H1 (cell line): ENCODE measurements around the gene BCO2. TPM values are rescaled to one million over a fixed set of nuclear protein-coding genes. Genes with fewer than 3 reads are reported as not detected.

Experiments used
- CTCF ChIA-PET: fragments of 300-600 bp; sonication (Branson Sonifier 250); formaldehyde crosslinking; loops from one replicate; lab custom pipeline; 2021; ENCODE audit not compliant: partially characterized antibody; lab: Charles Lee
- POLR2A ChIA-PET: fragments of 300-600 bp; sonication (Branson Sonifier 250); formaldehyde crosslinking; loops from one replicate; lab custom pipeline; 2021; ENCODE audit warnings: inconsistent platforms; ENCODE audit not compliant: partially characterized antibody; lab: Charles Lee
- DNase-seq, 2 experiments: peaks; one replicate each; pipeline versions ENCODE4 v3.0.0 to v3.0.0-alpha.2; 2010 to 2022; ENCODE audit warnings: low spot score in 2 of 2, low read depth in 1 of 2, mixed read lengths in 1 of 2
- FAIRE-seq: peaks from 2 replicates; lab custom pipeline; 2011; peaks lifted over from hg19 to GRCh38; lab: Jason Lieb, UNC
- H2AFZ ChIP-seq: 2 replicates; pipeline ENCODE4 v1.8.1; 2012; ENCODE audit warnings: low read length, inconsistent platforms
- H2AK5ac ChIP-seq: 2 replicates; pipeline ENCODE4 v1.6.1; 2013; ENCODE audit warnings: low read depth, low read length
- H2BK120ac ChIP-seq: replicated peaks from 2 replicates; pipeline ENCODE3; 2013; ENCODE audit warnings: low read depth, low read length, inconsistent platforms
- H2BK12ac ChIP-seq: 2 replicates; pipeline ENCODE4 v1.6.1; 2013; ENCODE audit warnings: low read depth, low read length
- H2BK15ac ChIP-seq: 2 replicates; pipeline ENCODE4 v1.6.1; 2013; ENCODE audit warnings: low read length
- H2BK20ac ChIP-seq: 2 replicates; pipeline ENCODE4 v1.6.1; 2013; ENCODE audit warnings: low read length
- H2BK5ac ChIP-seq: 2 replicates; pipeline ENCODE4 v1.6.1; 2013; ENCODE audit warnings: low read depth, low read length
- H3K14ac ChIP-seq: 2 replicates; pipeline ENCODE4 v1.6.1; 2013; ENCODE audit warnings: inconsistent platforms; ENCODE audit not compliant: insufficient read length
- H3K18ac ChIP-seq: 2 replicates; pipeline ENCODE4 v1.6.1; 2013; ENCODE audit warnings: low read length; ENCODE audit errors: extremely low read depth
- H3K23ac ChIP-seq: 2 replicates; pipeline ENCODE4 v1.6.1; 2013; ENCODE audit warnings: inconsistent platforms; ENCODE audit not compliant: insufficient read length
- H3K23me2 ChIP-seq: 2 replicates; pipeline ENCODE4 v1.6.1; 2013; ENCODE audit warnings: low read depth, low read length
- H3K27ac ChIP-seq: 2 replicates; pipeline ENCODE4 v1.6.1; 2011; ENCODE audit warnings: low read depth, low read length, inconsistent platforms
- H3K27me3 ChIP-seq, 4 experiments: replicated peaks in 1 of 4; 1 replicate in 1 of 4; 2 replicates in 3 of 4; pipeline versions ENCODE4 v1.6.1 to v1.8.1; 2011 to 2013; ENCODE audit warnings: low read length in 3 of 4, mild to moderate bottlenecking in 3 of 4, inconsistent platforms in 2 of 4, mixed read lengths in 2 of 4, moderate library complexity in 1 of 4; ENCODE audit not compliant: control insufficient read depth in 3 of 4, insufficient read depth in 3 of 4; ENCODE audit errors: extremely low read depth in 1 of 4
- H3K36me3 ChIP-seq, 4 experiments: 2 replicates each; pipeline versions ENCODE4 v1.6.1 to v1.8.1; 2011 to 2013; ENCODE audit warnings: mild to moderate bottlenecking in 4 of 4, low read length in 3 of 4, moderate library complexity in 2 of 4, control low read depth in 1 of 4, inconsistent platforms in 1 of 4; ENCODE audit not compliant: insufficient read depth in 4 of 4, control insufficient read depth in 2 of 4
- H3K4ac ChIP-seq: replicated peaks from 2 replicates; pipeline ENCODE3; 2013; ENCODE audit warnings: low read length, low read depth, mixed read lengths, inconsistent platforms; ENCODE audit not compliant: insufficient read length
- H3K4me1 ChIP-seq, 4 experiments: replicated peaks in 1 of 4; 1 replicate in 1 of 4; 2 replicates in 3 of 4; pipeline versions ENCODE4 v1.6.1 to v1.8.1; 2011 to 2013; ENCODE audit warnings: low read length in 3 of 4, inconsistent platforms in 2 of 4, mixed read lengths in 1 of 4; ENCODE audit not compliant: insufficient read depth in 4 of 4, control insufficient read depth in 3 of 4
- H3K4me2 ChIP-seq, 2 experiments: 2 replicates each; pipeline versions ENCODE4 v1.6.1 to v1.8.1; 2011 to 2013; ENCODE audit warnings: low read depth in 2 of 2, low read length in 2 of 2, control low read depth in 1 of 2, inconsistent platforms in 1 of 2, mild to moderate bottlenecking in 1 of 2; ENCODE audit not compliant: insufficient read depth in 1 of 2
- H3K4me3 ChIP-seq, 4 experiments: fragments of 200-600, 300-600 bp in 1 of 4; sonication (generic), shearing (Covaris generic), sonication (Bioruptor Twin) in 1 of 4; 2 replicates each; pipeline versions ENCODE4 v1.5.1 to v1.8.1; 2011 to 2016; ENCODE audit warnings: low read length in 4 of 4, low read depth in 3 of 4, control low read depth in 2 of 4, inconsistent platforms in 2 of 4, mild to moderate bottlenecking in 2 of 4, mixed read lengths in 1 of 4, moderate library complexity in 1 of 4; ENCODE audit not compliant: insufficient read depth in 2 of 4; ENCODE audit errors: extremely low read depth in 1 of 4
- H3K56ac ChIP-seq: replicated peaks from 2 replicates; pipeline ENCODE3; 2013; ENCODE audit warnings: low read depth, mild to moderate bottlenecking, mixed read lengths, low read length, inconsistent platforms; ENCODE audit not compliant: insufficient read length
- H3K79me1 ChIP-seq: 2 replicates; pipeline ENCODE4 v1.6.1; 2013; ENCODE audit warnings: low read depth, low read length, control low read depth
- H3K79me2 ChIP-seq, 2 experiments: 2 replicates each; pipeline versions ENCODE4 v1.6.1 to v1.8.1; 2012 to 2013; ENCODE audit warnings: low read length in 2 of 2, mild to moderate bottlenecking in 2 of 2, inconsistent platforms in 1 of 2; ENCODE audit not compliant: insufficient read depth in 2 of 2, control insufficient read depth in 1 of 2
- H3K9ac ChIP-seq, 4 experiments: replicated peaks in 1 of 4; 1 replicate in 1 of 4; 2 replicates in 3 of 4; pipeline versions ENCODE4 v1.6.1 to v1.8.1; 2011 to 2013; ENCODE audit warnings: low read depth in 3 of 4, low read length in 3 of 4, control low read depth in 2 of 4, mild to moderate bottlenecking in 2 of 4, moderate library complexity in 2 of 4, inconsistent platforms in 1 of 4; ENCODE audit errors: extremely low read depth in 1 of 4
- H3K9me3 ChIP-seq, 2 experiments: 2 replicates each; pipeline versions ENCODE4 v1.6.1 to v1.8.1; 2012 to 2013; ENCODE audit warnings: mild to moderate bottlenecking in 2 of 2, moderate library complexity in 2 of 2, control low read depth in 1 of 2, inconsistent platforms in 1 of 2, low read depth in 1 of 2, low read length in 1 of 2, mixed read lengths in 1 of 2; ENCODE audit not compliant: insufficient read depth in 2 of 2
- H4K20me1 ChIP-seq, 2 experiments: replicated peaks in 1 of 2; 2 replicates each; pipeline versions ENCODE3 to v1.8.1; 2011 to 2013; ENCODE audit warnings: inconsistent platforms in 2 of 2, low read length in 2 of 2, mild to moderate bottlenecking in 1 of 2; ENCODE audit not compliant: insufficient read depth in 2 of 2, control insufficient read depth in 1 of 2
- H4K5ac ChIP-seq: 2 replicates; pipeline ENCODE4 v1.6.1; 2013; ENCODE audit warnings: low read length, low read depth, mixed read lengths, inconsistent platforms; ENCODE audit not compliant: insufficient read length
- H4K8ac ChIP-seq: 2 replicates; pipeline ENCODE4 v1.8.0; 2013; ENCODE audit warnings: mild to moderate bottlenecking, moderate library complexity, low read length, inconsistent platforms; ENCODE audit not compliant: insufficient read depth; ENCODE audit errors: extremely low read depth
- H4K91ac ChIP-seq: replicated peaks from 2 replicates; pipeline ENCODE3; 2013; ENCODE audit warnings: low read length, mixed read lengths, inconsistent platforms; ENCODE audit not compliant: insufficient read length
- TAF1 ChIP-seq: IDR thresholded peaks from 2 replicates; pipeline ENCODE4 v1.6.1; 2011; ENCODE audit warnings: mild to moderate bottlenecking, low read depth, low read length
- ZNF274 ChIP-seq: IDR thresholded peaks from 2 replicates; pipeline ENCODE4 v1.7.0; 2012; ENCODE audit warnings: low read length, borderline replicate concordance; ENCODE audit errors: extremely low read depth
- WGBS, 2 experiments: shearing (Covaris generic) in 1 of 2; methylation state at CpG; one replicate each; pipeline versions ENCODE4 v1.1.6 to v1.1.7; 2013 to 2015; ENCODE audit warnings: low lambda C conversion rate in 2 of 2, mixed read lengths in 2 of 2, inconsistent platforms in 1 of 2, low coverage in 1 of 2, missing lambda C conversion rate in 1 of 2; ENCODE audit not compliant: insufficient replicate concordance in 2 of 2, insufficient coverage in 1 of 2, insufficient read length in 1 of 2; ENCODE audit errors: extremely low coverage in 1 of 2, missing lambda C conversion rate in 1 of 2; 5-methylcytosine and 5-hydroxymethylcytosine counted together
- polyA plus RNA-seq, 7 experiments: library from polyadenylated mRNA; depleted of rRNA in 3 of 7; stranded (reverse) in 5 of 7; unstranded in 2 of 7; fragments of >200 nt in 5 of 7; fragments of 200-250 nt in 2 of 7; gene quantifications; 1 replicate in 5 of 7; 2 replicates in 1 of 7; 4 replicates in 1 of 7; pipeline versions ENCODE4 v1.2.1 to v1.2.3, GENCODE V29; 2011 to 2013; ENCODE audit warnings: missing spikeins in 2 of 7, mixed read lengths in 2 of 7
- total RNA-seq: library from RNA; stranded (reverse); fragmentation: NEBNext Ultra II Directional; extraction: Animal tissue kit (Norgen Biotek cat#: 25700); gene quantifications from 2 replicates; pipeline ENCODE4 v1.2.1, GENCODE V29; 2021

Gene BCO2
- total and polyA plus RNA-seq, 2 of the 8 experiments (the other 6 are each of a cell fraction or from before 2014, with no cell fraction given): 0.42 to 0.82 TPM

DNA sequence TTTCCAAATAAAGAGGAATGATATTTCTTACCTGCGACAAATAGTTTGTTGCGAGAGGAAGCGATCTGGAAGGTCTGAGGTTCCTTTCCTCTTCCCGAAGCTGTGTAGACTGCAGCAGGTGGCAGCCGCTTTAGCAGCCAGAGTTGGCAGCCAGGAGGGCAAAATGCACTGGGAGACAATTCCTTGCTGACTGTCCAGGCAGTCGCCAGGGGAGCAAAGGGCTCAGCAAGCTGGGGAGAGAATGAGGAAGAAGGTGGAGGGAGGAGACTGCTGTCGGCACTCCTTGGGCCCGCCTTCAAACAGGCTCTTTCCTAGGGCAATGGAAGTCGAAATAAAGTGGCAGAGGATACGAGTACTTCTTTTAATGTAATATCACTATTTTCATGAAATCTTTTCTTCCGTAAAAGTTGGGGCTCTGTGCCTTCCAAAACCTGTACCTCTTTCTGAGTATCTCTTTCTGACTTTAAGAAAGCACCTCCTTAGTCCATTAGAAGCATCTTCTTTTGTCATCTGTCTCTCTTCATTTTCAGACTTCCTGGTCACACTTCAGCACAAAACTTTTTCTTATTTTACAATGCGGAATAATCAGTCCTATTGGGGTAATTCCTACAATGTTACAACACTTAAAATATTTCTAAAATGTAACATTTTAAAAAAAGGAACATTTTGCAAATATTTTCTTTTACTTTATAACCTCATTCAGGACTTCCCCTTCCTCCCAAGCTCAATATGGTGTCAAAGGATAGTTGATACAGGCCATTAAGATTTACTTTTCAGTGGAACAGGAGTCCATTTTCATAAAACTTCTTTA is 11.2 kb upstream of the BCO2 start, which contains the start of gene IL18:
IL18 (minus strand) TSS at position 220 of the 811 bp plus-strand sequence. CDS start 9,041 bp downstream, outside the sequence.
- Histone ChIP-seq H2AFZ (peak within 1 kb of the TSS; percentile 43), H2BK20ac (no peak within 1 kb of the TSS), H3K23me2 (no peaks in the 10 kb centered on the region; the same call in 1 of the 2 replicates), H2BK120ac (no peak within 1 kb of the TSS), H3K18ac (no peak within 1 kb of the TSS), H3K79me1 (no peaks in the 10 kb centered on the region), H3K36me3 (no peaks in the 10 kb centered on the region), H2BK12ac (no peak within 1 kb of the TSS), H4K91ac (no peak within 1 kb of the TSS), H3K4ac (no peak within 1 kb of the TSS), H3K27ac (no peak within 1 kb of the TSS), H3K23ac (no peak within 1 kb of the TSS), H3K4me1 (no peaks in the 10 kb centered on the region; a peak in 2 of 7 replicates), H4K5ac (no peak within 1 kb of the TSS), H3K14ac (no peak within 1 kb of the TSS), H3K27me3 (no peaks in the 10 kb centered on the region), H4K8ac (no peak within 1 kb of the TSS), H4K20me1 (no peaks in the 10 kb centered on the region), H3K9ac (no peak within 1 kb of the TSS), H2AK5ac (no peak within 1 kb of the TSS), H3K9me3 (no peaks in the 10 kb centered on the region), H3K4me3 (no peak within 1 kb of the TSS), H2BK5ac (no peak within 1 kb of the TSS), H3K79me2 (no peaks in the 10 kb centered on the region), H3K56ac (no peak within 1 kb of the TSS), H3K4me2 (no peak within 1 kb of the TSS), H2BK15ac (no peak within 1 kb of the TSS)
- WGBS, 2 experiments: 73% methylated on average over 12 of the region's 12 CpGs; no CpG with 5 or more reads in 1 of the 2 experiments
- TF ChIP-seq TAF1: peak; percentile 50; the same call in 1 of the 2 replicates
- no peak for TF ChIP-seq ZNF274
- FAIRE-seq (no peak), DNase-seq (peak in 1 of 2 experiments; percentile 57)
- ChIA-PET CTCF (interaction anchor here (1.1 to 3.5 kb wide), 4 partner anchors 11 to 116 kb away, joined by 3 to 15 read pairs (median 4); partner anchors contain the start of gene BCO2), POLR2A (no interaction called here)
